HCT116 (cell line): ENCODE results near the gene BMP5. TPM values are rescaled to one million over a fixed set of nuclear protein-coding genes. Genes with fewer than 3 reads are reported as not detected.
A peak's percentile ranks its signal among the peaks of the same experiment; 100 is the strongest.

Source experiments
- ATAC-seq: fragments of 200-7000 bp; cut with Tn5 transposase; 2 replicates; pipeline ENCODE4 v1.9.1; 2020; ENCODE audit warnings: mild to moderate bottlenecking, moderate library complexity
- BruUV-seq: library from RNA; stranded (reverse); fragments of 400-500 nt; replicated peaks from 2 replicates; lab custom pipeline; 2021; lab: Mats Ljungman, UMichigan
- CTCF ChIA-PET: fragments of 300-600 bp; sonication (Branson Sonifier 250); formaldehyde crosslinking; loops from one replicate; lab custom pipeline; 2021; ENCODE audit warnings: antibody characterized with exemption; lab: Charles Lee
- POLR2A ChIA-PET: fragments of 300-600, 350-600 bp; sonication (Branson Sonifier 250); formaldehyde crosslinking; loops from one replicate; lab custom pipeline; 2021; ENCODE audit warnings: antibody characterized with exemption; lab: Charles Lee
- RAD21 ChIA-PET, 2 experiments: fragments of 300-600 bp; sonication (Branson Sonifier 250); formaldehyde crosslinking; loops; one replicate each; lab custom pipeline; 2023; ENCODE audit warnings: low total read pairs in 2 of 2; ENCODE audit not compliant: uncharacterized antibody in 2 of 2, unreplicated experiment in 2 of 2, low non-redundant PET in 1 of 2; lab: Charles Lee
- DNase-seq: peaks from one replicate; pipeline ENCODE4 v3.0.0-alpha.2; 2010; ENCODE audit warnings: low read depth, low spot score
- H2AFZ ChIP-seq: fragments of 200-600 bp; shearing (Covaris generic), sonication (generic); 2 replicates; pipeline ENCODE4 v1.6.1; 2017; ENCODE audit warnings: low read depth, mixed run types, mixed read lengths, antibody characterized with exemption, low read length; ENCODE audit not compliant: poor library complexity, severe bottlenecking
- H3K27ac ChIP-seq: 2 replicates; pipeline ENCODE4 v1.5.1; 2012; ENCODE audit warnings: low read depth, low read length
- H3K27me3 ChIP-seq: fragments of 200-600 bp; sonication (generic); 2 replicates; pipeline ENCODE4 v1.6.1; 2016; ENCODE audit warnings: mixed run types, low read length, mixed read lengths; ENCODE audit not compliant: insufficient read depth
- H3K36me3 ChIP-seq, 2 experiments: fragments of 200-500 bp in 1 of 2; fragments of 200-600 bp in 1 of 2; sonication (Bioruptor generic) in 1 of 2; sonication (generic) in 1 of 2; 2 replicates each; pipeline versions ENCODE4 v1.5.1 to v1.6.1; 2014 to 2016; ENCODE audit warnings: low read length in 2 of 2, inconsistent platforms in 1 of 2, mixed read lengths in 1 of 2, mixed run types in 1 of 2; ENCODE audit not compliant: insufficient read depth in 2 of 2, control insufficient read depth in 1 of 2
- H3K4me1 ChIP-seq, 2 experiments: fragments of 200-600 bp in 1 of 2; sonication (generic) in 1 of 2; 2 replicates each; pipeline versions ENCODE4 v1.5.1 to v1.6.1; 2012 to 2017; ENCODE audit warnings: low read length in 2 of 2, inconsistent platforms in 1 of 2, mild to moderate bottlenecking in 1 of 2, mixed read lengths in 1 of 2, mixed run types in 1 of 2, moderate library complexity in 1 of 2; ENCODE audit not compliant: insufficient read depth in 2 of 2, control insufficient read depth in 1 of 2
- H3K4me2 ChIP-seq: fragments of 200-600 bp; sonication (generic); 2 replicates; pipeline ENCODE4 v1.6.1; 2017; ENCODE audit warnings: mixed run types, low read length, mixed read lengths
- H3K4me3 ChIP-seq, 2 experiments: fragments of 200-600 bp in 1 of 2; sonication (generic) in 1 of 2; replicated peaks in 1 of 2; 2 replicates each; pipeline ENCODE4 v1.5.1; 2011 to 2016; ENCODE audit warnings: low read length in 2 of 2, control low read depth in 1 of 2, low read depth in 1 of 2, mild to moderate bottlenecking in 1 of 2, mixed read lengths in 1 of 2, mixed run types in 1 of 2
- H3K79me2 ChIP-seq: fragments of 200-600 bp; sonication (generic); 2 replicates; pipeline ENCODE4 v1.6.1; 2017; ENCODE audit warnings: mild to moderate bottlenecking, mixed run types, low read length, moderate library complexity, mixed read lengths; ENCODE audit not compliant: insufficient read depth
- H3K9ac ChIP-seq: fragments of 200-600 bp; sonication (generic); 2 replicates; pipeline ENCODE4 v1.6.1; 2016; ENCODE audit warnings: low read length, mixed read lengths
- H3K9me2 ChIP-seq: fragments of 200-600 bp; sonication (generic), shearing (Covaris generic); 2 replicates; pipeline ENCODE4 v1.6.1; 2017; ENCODE audit warnings: mixed run types, mild to moderate bottlenecking, moderate library complexity; ENCODE audit not compliant: insufficient read depth
- H3K9me3 ChIP-seq, 2 experiments: fragments of 200-500 bp in 1 of 2; fragments of 200-600 bp in 1 of 2; sonication (Bioruptor generic) in 1 of 2; sonication (generic) in 1 of 2; 2 replicates each; pipeline ENCODE4 v1.6.1; 2014 to 2017; ENCODE audit warnings: low read length in 2 of 2, mixed read lengths in 2 of 2, inconsistent platforms in 1 of 2, low read depth in 1 of 2, mild to moderate bottlenecking in 1 of 2, mixed run types in 1 of 2, moderate library complexity in 1 of 2; ENCODE audit not compliant: control insufficient read depth in 1 of 2, insufficient read depth in 1 of 2
- H4K20me1 ChIP-seq: fragments of 200-600 bp; sonication (generic), shearing (Covaris generic); 2 replicates; pipeline ENCODE4 v1.6.1; 2017; ENCODE audit warnings: mixed run types, mild to moderate bottlenecking, moderate library complexity; ENCODE audit not compliant: insufficient read depth
- ELF1 ChIP-seq: IDR thresholded peaks from 2 replicates; pipeline ENCODE4 v1.6.1; 2012; ENCODE audit warnings: low read depth, borderline replicate concordance
- JUND ChIP-seq: IDR thresholded peaks from 2 replicates; pipeline ENCODE4 v1.6.1; 2012
- POLR2AphosphoS5 ChIP-seq: IDR thresholded peaks from 2 replicates; pipeline ENCODE4 v1.6.1; 2011; ENCODE audit warnings: mild to moderate bottlenecking, low read depth, low read length, moderate library complexity
- REST ChIP-seq: IDR thresholded peaks from 2 replicates; pipeline ENCODE4 v1.6.1; 2012; ENCODE audit warnings: low read depth
- TCF7L2 ChIP-seq: IDR thresholded peaks from 2 replicates; pipeline ENCODE4 v1.7.0; 2011; ENCODE audit warnings: borderline replicate concordance, inconsistent platforms; ENCODE audit not compliant: insufficient read depth, insufficient read length; ENCODE audit errors: extremely low read depth
- YY1 ChIP-seq: IDR thresholded peaks from 2 replicates; pipeline ENCODE4 v1.6.1; 2011; ENCODE audit warnings: low read length, low read depth, moderate library complexity, mild to moderate bottlenecking; ENCODE audit not compliant: insufficient replicate concordance; ENCODE audit errors: extremely low read depth
- ZBTB33 ChIP-seq: IDR thresholded peaks from 2 replicates; pipeline ENCODE4 v1.6.1; 2011; ENCODE audit warnings: mild to moderate bottlenecking, low read length, moderate library complexity; ENCODE audit not compliant: insufficient replicate concordance; ENCODE audit errors: extremely low read depth
- intact Hi-C: fragments of 100-400 bp; cut with micrococcal nuclease; formaldehyde crosslinking; loops from 2 replicates; pipeline ENCODE4 v1.10.0; 2022
- total RNA-seq: library from RNA; stranded (reverse); gene quantifications from one replicate; pipeline ENCODE4 v1.2.1, GENCODE V29; 2021; ENCODE audit not compliant: unreplicated experiment
- TF ChIP-seq, protein P1 (sequence below): IDR thresholded peaks from 2 replicates; pipeline ENCODE4 v1.6.1; 2012

BMP5 gene
- total RNA-seq, 1 experiment from 2014 or later: not detected

GRCh38 chr6:55869674-55870073, 5.7 kb downstream of the BMP5 start (continued):
- no peak for TF ChIP-seq POLR2AphosphoS5

- BruUV-seq: no TSS peak
Observed at GRCh38 chr6:55868771-55869479, 6.5 kb downstream of the BMP5 start.

DNA sequence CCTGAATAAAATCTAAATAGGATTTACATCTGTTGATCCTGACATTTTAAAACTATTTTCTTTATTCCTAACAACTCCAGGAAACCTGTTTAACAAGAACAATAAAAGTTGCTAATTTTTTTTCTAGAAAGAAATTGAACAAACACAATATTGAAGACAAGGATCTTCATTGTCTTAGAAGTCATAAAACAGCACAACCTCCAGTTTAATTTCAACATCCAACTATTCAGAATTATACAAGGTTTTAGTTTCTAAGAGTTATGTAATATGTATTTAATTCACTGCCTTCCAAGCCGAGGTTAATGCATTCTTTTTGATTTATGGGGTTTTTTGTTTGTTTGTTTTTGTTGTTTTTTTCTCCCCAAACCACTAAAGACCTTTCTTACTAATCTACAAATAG, 7.2 kb downstream of the BMP5 start:
- ChIA-PET CTCF (no interaction called here), POLR2A (no interaction called here), RAD21 (no interaction called here)
- H3K36me3 ChIP-seq: no peaks in the 10 kb centered on the region
- H3K9ac ChIP-seq: no peak overlapping the region
- no peak overlapping the region for H3K4me3 ChIP-seq
- H3K27me3 ChIP-seq: peaks cover 75% of the 10 kb centered on the region
- no TSS peak for BruUV-seq
- no peak overlapping the region for H3K27ac ChIP-seq
- DNase-seq: no peak
- H3K9me3 ChIP-seq: no peaks in the 10 kb centered on the region
- H4K20me1 ChIP-seq: no peaks in the 10 kb centered on the region
- ATAC-seq: no peak
- intact Hi-C loops: no loop called here
- no peaks in the 10 kb centered on the region for H3K79me2 ChIP-seq
- no peak overlapping the region for H2AFZ ChIP-seq
- no peaks in the 10 kb centered on the region for H3K4me1 ChIP-seq
- H3K4me2 ChIP-seq: no peak overlapping the region
- H3K9me2 ChIP-seq: no peaks in the 10 kb centered on the region
- TF ChIP-seq, protein P1, sequence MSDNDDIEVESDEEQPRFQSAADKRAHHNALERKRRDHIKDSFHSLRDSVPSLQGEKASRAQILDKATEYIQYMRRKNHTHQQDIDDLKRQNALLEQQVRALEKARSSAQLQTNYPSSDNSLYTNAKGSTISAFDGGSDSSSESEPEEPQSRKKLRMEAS: no peak
- TF ChIP-seq POLR2AphosphoS5 (no peak), YY1 (no peak), JUND (no peak), ZBTB33 (no peak), TCF7L2 (no peak), REST (no peak)

More at GRCh38 chr6:55868771-55869479, 6.5 kb downstream of the BMP5 start:
- CTCF ChIA-PET: no interaction called here
- Histone ChIP-seq H3K27ac (no peak overlapping the region), H3K79me2 (no peaks in the 10 kb centered on the region), H3K4me2 (no peak overlapping the region)
- TF ChIP-seq TCF7L2 (peak; percentile 83), ELF1 (no peak)
- TF ChIP-seq, all 23 proteins: peak for 1
- Histone ChIP-seq H3K4me3 (no peak overlapping the region), H3K9me2 (no peaks in the 10 kb centered on the region), H3K9ac (no peak overlapping the region), H2AFZ (no peak overlapping the region), H3K27me3 (peaks cover 81% of the 10 kb centered on the region), H4K20me1 (no peaks in the 10 kb centered on the region), H3K9me3 (no peaks in the 10 kb centered on the region), H3K4me1 (no peaks in the 10 kb centered on the region), H3K36me3 (no peaks in the 10 kb centered on the region)
- POLR2A ChIA-PET: no interaction called here
- RAD21 ChIA-PET: no interaction called here
- ATAC-seq: 0 out of 2 replicates have a peak, but pooled peaks have one; percentile 40
- peak; percentile 2 for DNase-seq
- intact Hi-C loops: no loop called here
